WTC11 (cell line): ENCODE measurements around the gene CEP120.

ENCODE experiments used
- CREM ChIP-seq: sonication (generic); formaldehyde crosslinking; IDR thresholded peaks from 2 replicates; pipeline ENCODE4 v1.8.1; 2022; ENCODE audit warnings: mild to moderate bottlenecking, missing genetic modification reagents, moderate library complexity
- IRF2 ChIP-seq: sonication (generic); formaldehyde crosslinking; IDR thresholded peaks from 2 replicates; pipeline ENCODE4 v1.8.0; 2022; ENCODE audit warnings: low read depth, missing genetic modification reagents, borderline replicate concordance
- MYBL2 ChIP-seq: sonication (generic); formaldehyde crosslinking; IDR thresholded peaks from 2 replicates; pipeline ENCODE4 v1.8.1; 2023; ENCODE audit warnings: mild to moderate bottlenecking, moderate library complexity, missing genetic modification reagents
- TCF7 ChIP-seq: sonication (generic); formaldehyde crosslinking; IDR thresholded peaks from 2 replicates; pipeline ENCODE4 v1.8.0; 2022; ENCODE audit warnings: mild to moderate bottlenecking, low read depth, missing genetic modification reagents, moderate library complexity
- ZNF423 ChIP-seq: fragments of 250-450 bp; sonication (Bioruptor Pico); IDR thresholded peaks from 2 replicates; pipeline ENCODE4 v2.1.2; 2022; ENCODE audit warnings: mild to moderate bottlenecking, moderate library complexity
- TF ChIP-seq, protein P1 (sequence below): fragments of 200-600 bp; IDR thresholded peaks from 2 replicates; pipeline ENCODE4 v1.8.0; 2022; ENCODE audit warnings: antibody characterized with exemption
- TF ChIP-seq, protein P2 (sequence below): sonication (generic); formaldehyde crosslinking; IDR thresholded peaks from 2 replicates; pipeline ENCODE4 v1.8.0; 2022; ENCODE audit warnings: mild to moderate bottlenecking, missing genetic modification reagents
- TF ChIP-seq, protein P3 (sequence below): sonication (generic); formaldehyde crosslinking; IDR thresholded peaks from 2 replicates; pipeline ENCODE4 v1.8.1; 2023; ENCODE audit warnings: mild to moderate bottlenecking, moderate library complexity, missing genetic modification reagents
- TF ChIP-seq, protein P4 (sequence below): sonication (generic); formaldehyde crosslinking; IDR thresholded peaks from 2 replicates; pipeline ENCODE4 v1.8.1; 2023; ENCODE audit warnings: mild to moderate bottlenecking, missing genetic modification reagents, moderate library complexity

DNA sequence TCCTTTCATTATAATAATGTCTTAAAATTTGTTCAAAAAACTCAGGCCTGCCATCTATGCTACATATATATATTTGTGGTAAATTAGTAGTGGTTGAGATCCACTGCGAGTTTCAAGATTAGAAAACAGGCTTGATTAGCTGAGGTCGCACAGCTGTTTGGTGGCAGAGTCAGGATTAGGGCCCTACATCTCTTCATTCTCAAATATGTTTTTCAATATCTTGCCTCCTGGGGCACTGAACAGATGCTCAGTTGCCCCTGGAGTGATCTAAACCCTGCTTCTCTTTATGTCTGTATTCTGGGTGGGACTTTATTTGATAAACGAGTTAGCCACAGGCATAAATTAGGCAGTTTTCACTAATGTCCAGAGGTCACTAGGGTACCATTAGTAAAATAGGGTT, 27.8 kb upstream of the CEP120 start:
- TF ChIP-seq TCF7 (CRISPR knock-in tag), result no peak
- TF ChIP-seq MYBL2 (CRISPR knock-in tag), result no peak
- TF ChIP-seq, protein P1, sequence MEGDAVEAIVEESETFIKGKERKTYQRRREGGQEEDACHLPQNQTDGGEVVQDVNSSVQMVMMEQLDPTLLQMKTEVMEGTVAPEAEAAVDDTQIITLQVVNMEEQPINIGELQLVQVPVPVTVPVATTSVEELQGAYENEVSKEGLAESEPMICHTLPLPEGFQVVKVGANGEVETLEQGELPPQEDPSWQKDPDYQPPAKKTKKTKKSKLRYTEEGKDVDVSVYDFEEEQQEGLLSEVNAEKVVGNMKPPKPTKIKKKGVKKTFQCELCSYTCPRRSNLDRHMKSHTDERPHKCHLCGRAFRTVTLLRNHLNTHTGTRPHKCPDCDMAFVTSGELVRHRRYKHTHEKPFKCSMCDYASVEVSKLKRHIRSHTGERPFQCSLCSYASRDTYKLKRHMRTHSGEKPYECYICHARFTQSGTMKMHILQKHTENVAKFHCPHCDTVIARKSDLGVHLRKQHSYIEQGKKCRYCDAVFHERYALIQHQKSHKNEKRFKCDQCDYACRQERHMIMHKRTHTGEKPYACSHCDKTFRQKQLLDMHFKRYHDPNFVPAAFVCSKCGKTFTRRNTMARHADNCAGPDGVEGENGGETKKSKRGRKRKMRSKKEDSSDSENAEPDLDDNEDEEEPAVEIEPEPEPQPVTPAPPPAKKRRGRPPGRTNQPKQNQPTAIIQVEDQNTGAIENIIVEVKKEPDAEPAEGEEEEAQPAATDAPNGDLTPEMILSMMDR, result no peak
- TF ChIP-seq IRF2 (CRISPR knock-in tag), result no peak
- TF ChIP-seq CREM (CRISPR knock-in tag), result no peak
- TF ChIP-seq ZNF423 (CRISPR knock-in tag), result no peak
- TF ChIP-seq, protein P2, sequence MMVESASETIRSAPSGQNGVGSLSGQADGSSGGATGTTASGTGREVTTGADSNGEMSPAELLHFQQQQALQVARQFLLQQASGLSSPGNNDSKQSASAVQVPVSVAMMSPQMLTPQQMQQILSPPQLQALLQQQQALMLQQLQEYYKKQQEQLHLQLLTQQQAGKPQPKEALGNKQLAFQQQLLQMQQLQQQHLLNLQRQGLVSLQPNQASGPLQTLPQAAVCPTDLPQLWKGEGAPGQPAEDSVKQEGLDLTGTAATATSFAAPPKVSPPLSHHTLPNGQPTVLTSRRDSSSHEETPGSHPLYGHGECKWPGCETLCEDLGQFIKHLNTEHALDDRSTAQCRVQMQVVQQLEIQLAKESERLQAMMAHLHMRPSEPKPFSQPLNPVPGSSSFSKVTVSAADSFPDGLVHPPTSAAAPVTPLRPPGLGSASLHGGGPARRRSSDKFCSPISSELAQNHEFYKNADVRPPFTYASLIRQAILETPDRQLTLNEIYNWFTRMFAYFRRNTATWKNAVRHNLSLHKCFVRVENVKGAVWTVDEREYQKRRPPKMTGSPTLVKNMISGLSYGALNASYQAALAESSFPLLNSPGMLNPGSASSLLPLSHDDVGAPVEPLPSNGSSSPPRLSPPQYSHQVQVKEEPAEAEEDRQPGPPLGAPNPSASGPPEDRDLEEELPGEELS (CRISPR knock-in tag), result no peak
- TF ChIP-seq, protein P3, sequence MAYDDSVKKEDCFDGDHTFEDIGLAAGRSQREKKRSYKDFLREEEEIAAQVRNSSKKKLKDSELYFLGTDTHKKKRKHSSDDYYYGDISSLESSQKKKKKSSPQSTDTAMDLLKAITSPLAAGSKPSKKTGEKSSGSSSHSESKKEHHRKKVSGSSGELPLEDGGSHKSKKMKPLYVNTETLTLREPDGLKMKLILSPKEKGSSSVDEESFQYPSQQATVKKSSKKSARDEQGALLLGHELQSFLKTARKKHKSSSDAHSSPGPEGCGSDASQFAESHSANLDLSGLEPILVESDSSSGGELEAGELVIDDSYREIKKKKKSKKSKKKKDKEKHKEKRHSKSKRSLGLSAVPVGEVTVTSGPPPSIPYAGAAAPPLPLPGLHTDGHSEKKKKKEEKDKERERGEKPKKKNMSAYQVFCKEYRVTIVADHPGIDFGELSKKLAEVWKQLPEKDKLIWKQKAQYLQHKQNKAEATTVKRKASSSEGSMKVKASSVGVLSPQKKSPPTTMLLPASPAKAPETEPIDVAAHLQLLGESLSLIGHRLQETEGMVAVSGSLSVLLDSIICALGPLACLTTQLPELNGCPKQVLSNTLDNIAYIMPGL (CRISPR knock-in tag), result no peak
- TF ChIP-seq, protein P4, sequence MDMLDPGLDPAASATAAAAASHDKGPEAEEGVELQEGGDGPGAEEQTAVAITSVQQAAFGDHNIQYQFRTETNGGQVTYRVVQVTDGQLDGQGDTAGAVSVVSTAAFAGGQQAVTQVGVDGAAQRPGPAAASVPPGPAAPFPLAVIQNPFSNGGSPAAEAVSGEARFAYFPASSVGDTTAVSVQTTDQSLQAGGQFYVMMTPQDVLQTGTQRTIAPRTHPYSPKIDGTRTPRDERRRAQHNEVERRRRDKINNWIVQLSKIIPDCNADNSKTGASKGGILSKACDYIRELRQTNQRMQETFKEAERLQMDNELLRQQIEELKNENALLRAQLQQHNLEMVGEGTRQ, result no peak
